K562 (cell line): ENCODE data around the gene FAM241B.

Source experiments
- BRD9 ChIP-seq: fragments of 450-650 bp; IDR thresholded peaks from 2 replicates; pipeline ENCODE4 v1.6.1; 2018; ENCODE audit warnings: low read depth; ENCODE audit not compliant: partially characterized antibody
- CREM ChIP-seq: IDR thresholded peaks from 2 replicates; pipeline ENCODE4 v1.6.1; 2014; ENCODE audit warnings: antibody characterized with exemption, low read depth
- CTCF ChIP-seq, 3 experiments: IDR thresholded peaks in 2 of 3; conservative IDR thresholded peaks in 1 of 3; 2 replicates each; pipeline ENCODE4 v1.5.1; 2011 to 2012; ENCODE audit warnings: low read length in 3 of 3, mild to moderate bottlenecking in 3 of 3, control low read depth in 2 of 3, improper control_type of control experiment in 1 of 3, inconsistent platforms in 1 of 3, low read depth in 1 of 3, mixed read lengths in 1 of 3, moderate library complexity in 1 of 3; ENCODE audit not compliant: insufficient read depth in 2 of 3
- ELF4 ChIP-seq: fragments of 450-650 bp; formaldehyde crosslinking; IDR thresholded peaks from 2 replicates; pipeline ENCODE4 v1.4.0; 2022; ENCODE audit warnings: missing genetic modification characterization
- FOXK2 ChIP-seq, 2 experiments: fragments of 450-650 bp; IDR thresholded peaks in 1 of 2; conservative IDR thresholded peaks in 1 of 2; 2 replicates each; pipeline ENCODE4 v1.6.1; 2016; ENCODE audit warnings: low read depth in 2 of 2, mild to moderate bottlenecking in 1 of 2
- GABPB1 ChIP-seq: sonication (generic); formaldehyde crosslinking; IDR thresholded peaks from 2 replicates; pipeline ENCODE4 v1.8.0; 2022; ENCODE audit warnings: mild to moderate bottlenecking, missing genetic modification reagents
- POLR2A ChIP-seq: fragments of 450-650 bp; conservative IDR thresholded peaks from 2 replicates; pipeline ENCODE4 v1.6.1; 2016
- POU5F1 ChIP-seq: fragments of 150-350 bp; IDR thresholded peaks from 2 replicates; pipeline ENCODE4 v1.6.1; 2014; ENCODE audit warnings: borderline replicate concordance, low read length, low read depth, mild to moderate bottlenecking; ENCODE audit not compliant: partially characterized antibody
- TF ChIP-seq, protein P1 (sequence below): sonication (generic); formaldehyde crosslinking; IDR thresholded peaks from 2 replicates; pipeline ENCODE4 v1.8.1; 2022; ENCODE audit warnings: missing genetic modification reagents
- TF ChIP-seq, protein P2 (sequence below): fragments of 450-650 bp; conservative IDR thresholded peaks from 2 replicates; pipeline ENCODE4 v1.6.1; 2016; ENCODE audit warnings: missing genetic modification characterization, low read depth, mild to moderate bottlenecking, missing compliant biosample characterization, moderate library complexity
- TF ChIP-seq, protein P3 (sequence below): sonication (generic); formaldehyde crosslinking; IDR thresholded peaks from 2 replicates; pipeline ENCODE4 v1.9.0; 2022; ENCODE audit warnings: mild to moderate bottlenecking, missing genetic modification reagents
- TF ChIP-seq, protein P4 (sequence below): fragments of 250-450 bp; sonication (Bioruptor Pico); IDR thresholded peaks from 2 replicates; pipeline ENCODE4 v1.4.0; 2020; ENCODE audit warnings: mild to moderate bottlenecking, moderate library complexity

DNA sequence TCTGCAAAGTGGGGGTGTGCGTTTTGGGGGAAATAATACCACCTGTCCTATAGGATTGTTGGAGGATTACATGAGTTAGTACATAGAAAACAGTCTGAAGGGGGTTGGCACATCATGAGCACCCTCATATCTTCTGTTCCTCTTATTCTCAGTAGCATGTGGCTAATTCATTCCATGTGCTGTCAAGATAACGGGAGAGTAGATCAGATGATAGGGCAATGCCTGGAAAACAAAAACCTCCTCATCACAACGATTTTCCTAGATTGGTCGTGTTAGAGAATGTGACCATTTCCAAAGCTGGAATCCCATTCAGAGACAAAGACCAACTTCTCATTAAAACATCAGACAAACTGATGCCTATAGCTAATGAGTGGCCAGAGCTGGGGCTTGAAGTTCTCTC, 50.6 kb downstream of the FAM241B start:
- TF ChIP-seq CREM (no peak), ELF4 (CRISPR knock-in tag) (no peak), POLR2A (no peak), CTCF (IDR thresholded peaks at IDR 0.05 in 2 of 3, conservative IDR thresholded peaks at IDR 0.05 in 1 of 3; ENCODE audit: insufficient read depth in 2 of 3, low read depth in 1 of 3, low read length in 3 of 3) (no peak), BRD9 (no peak), FOXK2 (conservative IDR thresholded peaks at IDR 0.05 in 1 of 2, IDR thresholded peaks at IDR 0.05 in 1 of 2; ENCODE audit: low read depth in 2 of 2) (no peak), GABPB1 (CRISPR knock-in tag) (no peak), POU5F1 (no peak)
- TF ChIP-seq, protein P1, sequence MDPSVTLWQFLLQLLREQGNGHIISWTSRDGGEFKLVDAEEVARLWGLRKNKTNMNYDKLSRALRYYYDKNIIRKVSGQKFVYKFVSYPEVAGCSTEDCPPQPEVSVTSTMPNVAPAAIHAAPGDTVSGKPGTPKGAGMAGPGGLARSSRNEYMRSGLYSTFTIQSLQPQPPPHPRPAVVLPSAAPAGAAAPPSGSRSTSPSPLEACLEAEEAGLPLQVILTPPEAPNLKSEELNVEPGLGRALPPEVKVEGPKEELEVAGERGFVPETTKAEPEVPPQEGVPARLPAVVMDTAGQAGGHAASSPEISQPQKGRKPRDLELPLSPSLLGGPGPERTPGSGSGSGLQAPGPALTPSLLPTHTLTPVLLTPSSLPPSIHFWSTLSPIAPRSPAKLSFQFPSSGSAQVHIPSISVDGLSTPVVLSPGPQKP (CRISPR knock-in tag) = no peak
- TF ChIP-seq, protein P2, sequence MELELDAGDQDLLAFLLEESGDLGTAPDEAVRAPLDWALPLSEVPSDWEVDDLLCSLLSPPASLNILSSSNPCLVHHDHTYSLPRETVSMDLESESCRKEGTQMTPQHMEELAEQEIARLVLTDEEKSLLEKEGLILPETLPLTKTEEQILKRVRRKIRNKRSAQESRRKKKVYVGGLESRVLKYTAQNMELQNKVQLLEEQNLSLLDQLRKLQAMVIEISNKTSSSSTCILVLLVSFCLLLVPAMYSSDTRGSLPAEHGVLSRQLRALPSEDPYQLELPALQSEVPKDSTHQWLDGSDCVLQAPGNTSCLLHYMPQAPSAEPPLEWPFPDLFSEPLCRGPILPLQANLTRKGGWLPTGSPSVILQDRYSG = no peak
- TF ChIP-seq, protein P3, sequence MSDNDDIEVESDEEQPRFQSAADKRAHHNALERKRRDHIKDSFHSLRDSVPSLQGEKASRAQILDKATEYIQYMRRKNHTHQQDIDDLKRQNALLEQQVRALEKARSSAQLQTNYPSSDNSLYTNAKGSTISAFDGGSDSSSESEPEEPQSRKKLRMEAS (CRISPR knock-in tag) = no peak
- TF ChIP-seq, protein P4, sequence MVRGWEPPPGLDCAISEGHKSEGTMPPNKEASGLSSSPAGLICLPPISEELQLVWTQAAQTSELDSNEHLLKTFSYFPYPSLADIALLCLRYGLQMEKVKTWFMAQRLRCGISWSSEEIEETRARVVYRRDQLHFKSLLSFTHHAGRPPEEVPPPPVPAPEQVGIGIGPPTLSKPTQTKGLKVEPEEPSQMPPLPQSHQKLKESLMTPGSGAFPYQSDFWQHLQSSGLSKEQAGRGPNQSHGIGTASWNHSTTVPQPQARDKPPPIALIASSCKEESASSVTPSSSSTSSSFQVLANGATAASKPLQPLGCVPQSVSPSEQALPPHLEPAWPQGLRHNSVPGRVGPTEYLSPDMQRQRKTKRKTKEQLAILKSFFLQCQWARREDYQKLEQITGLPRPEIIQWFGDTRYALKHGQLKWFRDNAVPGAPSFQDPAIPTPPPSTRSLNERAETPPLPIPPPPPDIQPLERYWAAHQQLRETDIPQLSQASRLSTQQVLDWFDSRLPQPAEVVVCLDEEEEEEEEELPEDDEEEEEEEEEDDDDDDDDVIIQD (CRISPR knock-in tag) = no peak
